ENCODE data around the gene SLC25A51. TPM values are rescaled to one million over a fixed set of nuclear protein-coding genes. Genes with fewer than 3 reads are reported as not detected.
"Not testable (repeated sequence)": the region's sequence is repeated elsewhere in the genome, so short reads cannot be mapped to it uniquely, and the experiment has no call there.

Gene SLC25A51
- total RNA-seq, 2 donors from 2014 or later: 15.8 to 17.2 TPM

DNA sequence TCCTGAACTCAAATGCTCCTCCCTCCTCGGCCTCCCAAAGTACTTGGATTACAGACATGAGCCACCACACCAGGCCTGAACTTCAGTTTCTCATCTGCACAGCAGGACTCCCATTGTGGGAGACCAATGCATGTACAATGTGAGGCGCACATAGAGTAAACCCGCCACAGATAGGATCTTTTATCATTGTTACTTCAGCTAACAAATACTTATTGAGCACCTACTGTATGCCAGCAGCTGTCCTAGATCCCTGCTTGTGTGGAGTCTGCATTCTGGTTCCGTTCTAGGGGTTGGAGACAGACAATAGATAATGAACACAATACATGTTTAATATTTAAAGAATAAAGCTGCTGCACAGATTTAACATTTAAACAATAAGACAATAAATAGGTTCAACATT, 6.3 kb upstream of the SLC25A51 start:
- no peaks in the 10 kb centered on the region for H3K27me3 ChIP-seq (ENCODE audit: control insufficient read depth, insufficient read depth, low read length, poor library complexity, severe bottlenecking)
- peaks cover 4% of the 10 kb centered on the region for H3K36me3 ChIP-seq (ENCODE audit: control insufficient read depth, insufficient read depth, low read length)
- WGBS, 2 experiments (ENCODE audit: insufficient coverage in 1 of 2, insufficient read length in 1 of 2): 97 to 100% methylated on average over 2 to 4 of the region's 4 CpGs
- no peaks in the 10 kb centered on the region for H3K27me3 Mint-ChIP-seq (ENCODE audit: insufficient read depth)
- H3K27ac Mint-ChIP-seq: no peak overlapping the region
- no peak overlapping the region for H3K9ac ChIP-seq (ENCODE audit: extremely low read depth, low read length, poor library complexity, severe bottlenecking)
- no peak overlapping the region for H3K4me3 Mint-ChIP-seq
- H3K9me3 ChIP-seq (ENCODE audit: control insufficient read depth, low read length): no peaks in the 10 kb centered on the region
- peaks cover under 1% of the 10 kb centered on the region for H3K4me1 ChIP-seq (ENCODE audit: control insufficient read depth, insufficient read depth, low read length)
- H3K9me3 Mint-ChIP-seq: no peaks in the 10 kb centered on the region
- H3K4me1 Mint-ChIP-seq: peaks cover 4% of the 10 kb centered on the region
- TF ChIP-seq, protein P1, sequence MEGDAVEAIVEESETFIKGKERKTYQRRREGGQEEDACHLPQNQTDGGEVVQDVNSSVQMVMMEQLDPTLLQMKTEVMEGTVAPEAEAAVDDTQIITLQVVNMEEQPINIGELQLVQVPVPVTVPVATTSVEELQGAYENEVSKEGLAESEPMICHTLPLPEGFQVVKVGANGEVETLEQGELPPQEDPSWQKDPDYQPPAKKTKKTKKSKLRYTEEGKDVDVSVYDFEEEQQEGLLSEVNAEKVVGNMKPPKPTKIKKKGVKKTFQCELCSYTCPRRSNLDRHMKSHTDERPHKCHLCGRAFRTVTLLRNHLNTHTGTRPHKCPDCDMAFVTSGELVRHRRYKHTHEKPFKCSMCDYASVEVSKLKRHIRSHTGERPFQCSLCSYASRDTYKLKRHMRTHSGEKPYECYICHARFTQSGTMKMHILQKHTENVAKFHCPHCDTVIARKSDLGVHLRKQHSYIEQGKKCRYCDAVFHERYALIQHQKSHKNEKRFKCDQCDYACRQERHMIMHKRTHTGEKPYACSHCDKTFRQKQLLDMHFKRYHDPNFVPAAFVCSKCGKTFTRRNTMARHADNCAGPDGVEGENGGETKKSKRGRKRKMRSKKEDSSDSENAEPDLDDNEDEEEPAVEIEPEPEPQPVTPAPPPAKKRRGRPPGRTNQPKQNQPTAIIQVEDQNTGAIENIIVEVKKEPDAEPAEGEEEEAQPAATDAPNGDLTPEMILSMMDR (conservative IDR thresholded peaks at IDR 0.05): no peak
- peaks cover 10% of the 10 kb centered on the region for H3K36me3 Mint-ChIP-seq (ENCODE audit: low read depth)
- DNase-seq: no peak
- no peak overlapping the region for H3K4me3 ChIP-seq (ENCODE audit: low read length)
- H3K27ac ChIP-seq (ENCODE audit: low read depth, low read length): no peak overlapping the region

DNA sequence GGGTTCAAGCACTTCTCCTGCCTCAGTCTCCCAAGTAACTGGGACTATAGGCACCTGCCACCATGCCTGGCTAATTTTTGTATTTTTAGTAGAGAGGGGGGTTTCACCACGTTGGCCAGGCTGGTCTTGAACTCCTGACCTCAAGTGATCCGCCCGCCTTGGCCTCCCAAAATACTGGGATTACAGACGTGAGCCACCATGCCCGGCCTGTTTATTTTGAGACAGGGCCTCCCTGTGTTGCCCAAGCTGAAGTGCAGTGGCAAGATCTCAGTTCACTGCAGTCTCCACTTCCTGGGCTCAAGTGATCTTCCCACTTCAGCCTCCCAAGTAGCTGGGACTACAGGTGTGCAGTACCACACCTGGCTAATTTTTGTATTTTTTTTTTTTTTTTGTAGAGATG, 5.9 kb upstream of the SLC25A51 start:
- H3K36me3 ChIP-seq (ENCODE audit: control insufficient read depth, insufficient read depth, low read length); H3K9me3 ChIP-seq (ENCODE audit: control insufficient read depth, low read length); H3K27ac Mint-ChIP-seq; H3K27me3 ChIP-seq (ENCODE audit: control insufficient read depth, insufficient read depth, low read length, poor library complexity, severe bottlenecking); H3K9ac ChIP-seq (ENCODE audit: extremely low read depth, low read length, poor library complexity, severe bottlenecking); H3K27me3 Mint-ChIP-seq (ENCODE audit: insufficient read depth); H3K4me3 Mint-ChIP-seq; H3K4me1 Mint-ChIP-seq; H3K36me3 Mint-ChIP-seq (ENCODE audit: low read depth); H3K27ac ChIP-seq (ENCODE audit: low read depth, low read length); DNase-seq; H3K4me1 ChIP-seq (ENCODE audit: control insufficient read depth, insufficient read depth, low read length); H3K4me3 ChIP-seq (ENCODE audit: low read length); H3K9me3 Mint-ChIP-seq: not testable (repeated sequence)
- 93 to 95% methylated on average over 3 to 5 of the region's 5 CpGs for WGBS, 2 experiments (ENCODE audit: insufficient coverage in 1 of 2, insufficient read length in 1 of 2)

DNA sequence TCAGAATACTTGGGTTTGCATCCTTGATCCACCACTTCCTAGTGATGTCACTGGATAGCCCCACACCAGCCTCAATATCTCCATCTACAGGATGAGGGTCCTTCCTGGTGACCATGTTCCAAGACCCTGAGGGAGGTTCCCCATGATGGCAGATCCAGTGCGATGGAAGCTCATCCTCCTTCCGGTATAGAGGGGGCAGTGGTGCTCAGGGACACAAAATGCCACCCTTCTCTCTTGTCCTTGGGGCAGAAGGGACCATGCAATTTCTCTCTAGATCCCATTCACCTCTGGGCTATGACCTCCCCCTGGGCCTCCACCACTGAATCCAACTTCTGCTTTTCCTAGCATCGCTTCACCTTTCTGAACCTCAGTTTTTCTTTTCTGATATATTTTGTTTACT, 5.4 kb upstream of the SLC25A51 start:
- no peak for DNase-seq

More for the DNA sequence above, 5.4 kb upstream of the SLC25A51 start:
- WGBS, 2 experiments (ENCODE audit: insufficient coverage in 1 of 2, insufficient read length in 1 of 2): 92 to 95% methylated on average over 2 to 3 of the region's 3 CpGs
- Mint-ChIP-seq H3K9me3 (no peaks in the 10 kb centered on the region), H3K4me1 (peaks cover 9% of the 10 kb centered on the region), H3K27ac (no peak overlapping the region), H3K4me3 (no peak overlapping the region), H3K27me3 (ENCODE audit: insufficient read depth) (no peaks in the 10 kb centered on the region), H3K36me3 (ENCODE audit: low read depth) (peaks cover 6% of the 10 kb centered on the region)
- no peaks in the 10 kb centered on the region for H3K27me3 ChIP-seq (ENCODE audit: control insufficient read depth, insufficient read depth, low read length, poor library complexity, severe bottlenecking)
- H3K4me1 ChIP-seq (ENCODE audit: control insufficient read depth, insufficient read depth, low read length): peaks cover 8% of the 10 kb centered on the region
- H3K36me3 ChIP-seq (ENCODE audit: control insufficient read depth, insufficient read depth, low read length): no peaks in the 10 kb centered on the region
- no peak overlapping the region for H3K27ac ChIP-seq (ENCODE audit: low read depth, low read length)
- H3K4me3 ChIP-seq (ENCODE audit: low read length): no peak overlapping the region
- TF ChIP-seq, protein P1 (conservative IDR thresholded peaks at IDR 0.05): no peak
- no peaks in the 10 kb centered on the region for H3K9me3 ChIP-seq (ENCODE audit: control insufficient read depth, low read length)
- no peak overlapping the region for H3K9ac ChIP-seq (ENCODE audit: extremely low read depth, low read length, poor library complexity, severe bottlenecking)
